GM19328 (cell line): ENCODE data around the gene VDR.

Source experiments
- ATAC-seq: cut with Tn5 transposase; IDR thresholded peaks from one replicate; pipeline ENCODE4 v1.9.1; 2021; ENCODE audit warnings: mild to moderate bottlenecking, moderate library complexity; ENCODE audit not compliant: unreplicated experiment

The VDR gene

DNA sequence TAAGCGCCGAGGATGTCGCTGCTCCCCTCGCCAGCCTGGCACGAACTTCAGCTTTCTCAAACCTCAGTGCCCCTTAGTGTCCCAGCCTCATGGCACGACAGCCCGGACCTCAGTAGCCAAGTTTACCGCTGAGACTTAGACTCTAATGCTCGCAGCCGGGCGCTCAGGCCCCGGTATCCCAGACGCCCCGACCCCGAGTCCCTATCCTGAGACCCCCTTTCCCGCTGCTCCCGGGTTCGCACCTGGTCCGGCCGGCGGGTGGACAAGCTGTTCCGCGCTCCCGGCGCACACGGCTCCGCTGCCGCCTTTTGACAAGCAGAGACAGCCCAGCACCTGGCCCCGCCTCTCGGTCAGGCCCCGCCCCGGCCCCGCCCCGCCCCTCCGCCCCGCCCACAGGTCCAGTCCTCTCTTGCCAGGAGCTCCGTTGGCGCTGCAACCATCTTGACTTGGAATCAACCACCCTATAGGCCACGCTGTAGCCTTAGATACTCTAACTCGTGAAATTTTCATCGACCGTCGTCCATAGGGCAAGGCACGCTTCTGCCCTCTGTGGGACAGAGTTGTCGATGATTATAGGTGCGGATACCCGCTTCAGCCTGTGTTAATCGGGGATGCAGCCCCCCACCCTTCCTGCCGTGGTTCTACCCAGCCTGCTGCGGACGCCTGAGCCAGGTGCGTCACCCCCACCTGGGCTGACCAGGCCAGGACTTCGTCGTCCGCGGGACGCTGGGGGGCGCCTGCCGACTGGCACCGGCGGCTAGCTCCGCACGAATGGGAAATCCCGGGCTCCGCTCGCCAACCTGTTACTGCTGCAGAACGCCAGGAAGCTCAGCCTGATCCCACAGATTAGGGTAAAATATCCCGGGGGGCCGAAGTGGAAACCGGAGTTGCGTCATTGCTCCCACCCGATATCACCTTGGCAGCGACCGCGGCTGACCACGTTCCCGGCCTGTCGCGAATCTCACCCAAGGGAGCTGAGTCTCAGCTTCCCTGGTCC is at the start of gene VDR:
TSS of gene VDR (minus strand) at position 282 of the 997 bp plus-strand sequence. CDS start 25,881 bp downstream, outside the sequence.
- ATAC-seq: peak; percentile 48

DNA sequence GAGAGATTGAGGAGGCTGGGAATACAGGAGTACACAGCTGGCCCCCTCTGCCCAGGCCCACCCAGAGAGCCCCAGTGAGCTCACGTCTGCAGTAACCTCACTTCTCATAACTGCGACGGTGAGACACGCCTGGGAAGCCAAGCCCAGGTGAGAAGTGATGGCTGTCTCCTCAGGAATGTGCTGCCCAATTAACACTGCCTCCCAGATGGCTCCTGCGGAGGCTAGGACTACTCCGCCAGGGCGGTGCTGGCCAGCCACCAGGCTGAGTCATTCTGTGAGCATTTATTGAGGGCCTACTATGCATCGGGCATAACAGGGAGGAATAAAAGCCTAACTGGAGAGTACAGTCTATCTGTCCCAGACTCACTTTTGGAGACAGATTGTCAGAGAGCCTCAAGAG is 49.3 kb upstream of the VDR start:
- no peak for ATAC-seq

DNA sequence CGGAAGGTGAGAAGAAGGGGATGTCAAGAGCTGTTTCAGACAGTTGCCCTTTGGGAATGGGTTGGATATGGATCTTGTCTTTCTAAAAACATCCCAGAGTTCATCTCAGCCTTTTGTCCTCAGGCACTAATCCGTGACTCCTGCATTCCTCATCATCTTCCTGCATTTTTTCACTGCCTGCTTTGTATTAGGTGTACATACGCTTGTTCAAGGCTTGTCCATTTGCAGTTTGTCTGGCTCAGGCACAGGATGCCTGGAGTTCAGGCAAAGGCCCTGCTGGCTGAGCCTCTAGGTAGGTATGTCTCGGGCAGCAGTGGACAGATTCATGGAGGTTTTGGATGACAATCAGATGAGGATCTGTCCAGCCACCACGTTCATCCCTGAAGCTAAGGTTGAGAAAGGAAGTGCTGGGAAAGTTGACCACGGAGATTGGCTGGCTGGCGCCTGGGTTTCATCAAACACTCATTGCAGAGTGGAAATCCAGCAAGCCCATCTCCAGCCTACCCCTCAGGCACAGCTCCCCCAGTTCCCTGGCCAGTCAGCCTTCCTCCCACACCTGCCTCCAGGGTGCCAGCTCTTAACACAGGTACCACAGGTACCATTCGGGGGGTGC is 46.2 kb upstream of the VDR start:
- no peak for ATAC-seq

DNA sequence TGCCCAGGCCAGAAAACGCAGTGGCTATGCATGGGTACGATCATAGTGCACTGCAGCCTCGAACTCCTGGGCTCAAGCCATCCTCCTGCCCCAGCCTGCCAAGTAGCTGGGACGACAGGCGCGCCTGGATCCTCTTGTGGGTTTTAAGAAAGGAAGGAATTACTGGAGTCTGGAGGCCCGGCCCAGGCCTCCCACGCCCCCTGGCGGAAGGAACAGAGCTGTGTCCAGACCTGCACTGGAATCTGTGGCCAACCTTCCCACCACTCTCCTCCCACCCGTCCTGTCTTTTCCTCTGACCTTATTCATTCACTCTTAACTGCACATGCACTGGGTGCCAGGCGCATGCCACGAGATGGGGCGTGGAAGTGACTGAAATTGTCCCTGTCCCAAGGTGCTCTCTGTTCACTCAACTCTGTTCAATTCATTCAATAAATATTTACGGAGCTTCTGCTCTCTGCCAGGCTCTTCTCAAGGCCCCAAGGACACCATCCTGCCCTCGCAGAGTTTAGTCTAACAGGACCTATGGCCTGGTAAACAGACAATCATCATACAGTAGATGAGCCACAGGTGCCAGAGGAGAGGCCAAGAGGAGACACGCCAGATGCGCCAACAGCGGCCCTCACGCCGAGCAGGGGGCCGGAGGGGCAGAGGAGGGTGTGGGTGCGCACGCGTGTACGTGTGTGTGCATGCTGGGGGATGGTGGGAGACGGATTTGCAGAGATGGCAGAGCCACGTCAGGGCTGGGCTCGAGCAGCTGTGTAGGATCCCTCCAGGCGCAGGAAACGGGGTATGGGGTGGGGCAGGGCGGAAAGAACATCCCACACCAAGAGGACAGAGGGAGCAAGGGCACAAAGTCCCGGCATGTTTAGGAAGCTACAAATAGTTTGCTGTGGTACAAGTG is 44.9 kb upstream of the VDR start:
- no peak for ATAC-seq

DNA sequence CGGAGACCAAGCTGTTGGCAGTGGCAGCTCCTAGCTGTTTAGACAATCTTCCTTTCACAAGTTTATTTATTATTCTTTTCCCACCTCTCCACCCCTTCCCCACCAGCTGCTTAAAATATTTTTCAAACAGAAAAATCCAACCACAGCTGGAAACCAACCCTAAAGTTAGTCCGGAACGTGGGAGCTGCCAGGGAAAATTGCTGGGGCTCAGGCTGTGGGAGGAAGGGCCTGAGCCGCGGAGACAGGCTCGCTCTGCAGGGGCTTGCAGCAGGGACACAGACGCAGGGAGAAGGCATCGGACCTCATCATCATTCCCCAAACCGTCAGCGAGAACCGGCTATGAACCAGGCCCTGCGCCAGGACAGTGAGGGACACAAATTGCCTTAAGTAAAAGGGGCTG is 42.5 kb upstream of the VDR start:
- no peak for ATAC-seq

GRCh38 chr12:47946413-47947323 is 41.9 kb upstream of the VDR start:
- ATAC-seq: no peak

- ATAC-seq: no peak
Observed at GRCh38 chr12:47945341-47945728, 40.5 kb upstream of the VDR start.

DNA sequence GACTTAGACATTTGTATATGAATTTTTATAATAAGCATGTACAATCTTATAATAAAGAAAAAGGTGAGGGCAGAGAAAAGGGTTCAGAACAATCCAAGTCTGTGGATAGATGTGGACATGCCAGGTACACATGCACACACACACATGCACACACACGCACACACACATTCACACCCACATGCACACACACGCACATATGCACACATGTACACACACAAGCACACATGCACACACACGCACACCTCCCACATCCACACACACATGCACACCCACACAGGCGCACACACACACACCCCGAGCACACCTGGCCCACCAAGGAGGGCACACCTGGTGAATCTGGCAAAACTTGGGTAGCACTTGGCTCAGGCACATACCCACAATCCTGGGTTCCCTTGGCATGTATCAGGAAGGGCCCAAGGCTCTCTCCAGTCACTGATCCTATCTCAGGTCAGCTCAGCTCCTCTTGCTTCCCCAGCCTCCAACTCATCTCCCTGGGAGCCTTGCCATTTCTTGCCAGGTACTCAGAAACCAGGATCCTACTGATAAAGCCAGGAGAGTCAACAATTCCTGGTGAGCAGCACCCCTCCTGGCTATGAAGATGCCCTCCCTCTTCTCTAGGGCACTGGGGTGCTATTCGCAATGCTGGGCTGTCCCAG is 40.0 kb upstream of the VDR start:
- no peak for ATAC-seq

DNA sequence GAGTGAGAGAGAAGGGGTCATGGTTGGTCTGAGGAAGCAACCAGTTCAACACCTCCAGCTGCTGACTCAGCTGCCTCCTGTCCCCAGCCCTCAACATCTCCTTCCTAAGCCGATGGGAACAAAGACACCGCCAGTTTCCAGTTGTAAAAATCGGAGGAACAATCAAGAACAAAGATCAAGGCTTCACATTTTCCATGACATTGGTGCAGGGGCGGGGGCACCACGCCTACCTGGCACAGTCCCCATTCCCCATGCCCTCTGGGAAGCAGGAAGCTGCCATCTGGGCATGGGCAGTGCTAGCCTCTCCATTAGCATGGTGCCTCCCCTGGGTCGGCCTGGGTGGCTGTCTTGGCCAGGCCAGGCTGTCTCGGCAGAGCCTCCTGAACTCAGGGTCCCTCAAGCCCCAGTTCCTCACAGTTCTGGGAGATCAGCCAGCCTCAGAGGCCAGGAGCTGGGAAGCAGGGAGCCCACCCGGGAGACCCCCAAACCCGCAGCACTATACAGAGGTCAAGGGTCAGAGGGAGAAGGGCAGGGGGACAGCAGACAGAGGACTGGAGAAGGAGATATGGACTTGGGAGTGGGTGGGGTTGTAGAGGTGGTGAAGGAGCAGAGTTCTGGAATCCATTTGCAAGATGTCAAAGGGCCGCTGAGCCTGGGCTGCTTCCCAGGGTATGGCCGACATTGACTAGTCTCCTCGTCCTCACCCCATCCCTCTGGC is 39.0 kb upstream of the VDR start:
- no peak for ATAC-seq

- no peak for ATAC-seq
Observed at GRCh38 chr12:47942614-47943225, 37.9 kb upstream of the VDR start.

DNA sequence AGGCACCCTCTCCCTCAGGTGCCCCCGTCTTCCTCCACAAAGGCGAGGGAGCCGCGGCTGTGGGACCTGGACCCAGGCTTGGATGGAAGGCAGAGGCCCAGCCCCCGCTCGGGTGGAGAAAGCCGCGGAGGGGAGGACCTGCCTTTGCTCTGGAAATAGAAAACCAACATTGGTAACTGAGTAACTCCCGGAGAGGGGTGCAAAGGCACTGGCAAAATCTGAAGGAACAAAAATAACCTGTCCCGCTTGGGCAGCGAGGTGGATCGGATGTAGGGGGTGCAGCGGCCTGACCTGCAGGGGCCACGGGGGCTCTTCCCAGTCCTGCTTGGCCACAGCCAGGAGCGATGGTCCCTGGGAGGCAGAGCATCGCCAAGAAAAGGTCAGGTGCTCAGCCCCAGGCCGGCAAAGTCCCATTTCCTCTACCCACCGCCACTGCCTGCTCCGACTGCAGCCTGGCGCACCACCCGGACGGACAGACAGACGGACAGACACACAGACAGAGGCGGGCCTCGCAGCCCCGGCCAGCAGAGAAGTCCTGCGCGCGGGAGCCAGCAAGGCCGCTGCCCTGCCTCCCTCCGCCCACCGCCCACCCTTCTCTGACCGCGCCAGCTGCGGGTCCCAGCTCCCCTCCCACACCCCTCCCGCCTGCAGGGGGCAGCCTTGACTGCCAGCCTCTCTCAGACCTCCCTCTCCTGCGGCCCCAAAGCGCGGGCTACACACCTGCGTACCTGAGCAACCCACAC is 37.2 kb upstream of the VDR start:
- no peak for ATAC-seq

DNA sequence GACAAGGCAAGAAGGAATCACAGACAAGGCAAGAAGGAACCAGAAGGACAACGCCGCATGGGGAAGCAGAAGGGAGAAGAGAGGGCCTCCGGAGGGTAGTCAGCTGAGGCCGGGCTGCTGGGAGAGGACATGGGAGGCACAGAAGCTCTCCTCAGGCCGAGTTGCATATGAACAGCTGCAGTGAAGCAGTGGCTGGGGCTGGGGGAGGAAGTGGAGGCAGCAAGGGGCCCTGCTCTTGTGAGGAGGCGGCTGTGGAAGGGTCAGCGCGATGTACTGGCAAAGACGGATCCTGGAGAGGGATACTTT is 36.6 kb upstream of the VDR start:
- ATAC-seq: no peak

DNA sequence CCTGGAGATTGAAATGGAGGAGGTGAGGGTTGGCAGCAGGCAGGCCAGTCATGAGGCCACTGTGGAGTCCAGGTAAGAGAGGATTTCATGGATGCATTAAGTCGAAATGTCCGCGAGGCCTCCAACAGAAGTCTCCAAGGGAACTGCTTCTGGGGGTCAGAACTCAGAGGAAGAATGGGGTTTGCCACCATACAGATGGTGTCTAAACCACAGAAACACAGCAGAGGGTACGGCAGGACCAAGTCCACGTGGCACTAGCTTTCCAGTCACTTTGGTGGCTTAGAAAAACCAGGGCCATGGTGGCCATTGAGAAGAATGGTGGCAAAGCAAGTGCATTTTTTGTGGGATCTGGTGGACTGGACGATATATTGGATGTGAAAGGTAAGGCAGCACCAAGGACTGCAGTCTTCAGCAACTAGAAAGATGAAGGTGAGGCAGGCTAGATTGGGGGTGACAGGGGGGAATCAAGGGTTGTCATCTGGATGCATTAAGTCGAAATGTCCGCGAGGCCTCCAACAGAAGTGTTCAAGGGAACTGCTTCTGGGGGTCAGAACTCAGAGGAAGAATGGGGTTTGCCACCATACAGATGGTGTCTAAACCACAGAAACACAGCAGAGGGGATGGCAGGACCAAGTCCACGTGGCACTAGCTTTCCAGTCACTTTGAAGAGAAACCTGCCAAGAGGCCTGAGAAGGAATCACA is 36.1 kb upstream of the VDR start:
- ATAC-seq: no peak

GRCh38 chr12:47939009-47939601 is 34.3 kb upstream of the VDR start:
- ATAC-seq: no peak

DNA sequence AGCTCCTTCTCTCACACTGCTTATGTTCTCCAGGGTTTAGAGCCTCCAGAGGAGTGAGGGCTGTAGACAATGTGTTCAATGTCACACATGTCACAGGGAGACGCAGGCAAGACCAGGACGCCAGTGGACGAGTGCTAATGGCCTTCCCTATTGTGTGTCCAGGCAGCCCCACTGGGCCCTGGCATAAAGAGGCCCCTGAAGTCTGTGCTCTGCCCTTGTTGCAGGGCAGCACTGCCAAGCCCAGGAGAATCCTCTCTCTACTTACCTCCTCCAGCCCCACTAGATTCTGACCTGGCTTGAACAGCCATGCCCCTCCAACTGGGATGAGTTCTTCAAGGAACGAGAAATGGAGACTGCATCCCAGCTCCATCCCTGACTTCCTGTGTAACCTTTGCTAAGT is 33.8 kb upstream of the VDR start:
- ATAC-seq: no peak

GRCh38 chr12:47938093-47938492 is 33.3 kb upstream of the VDR start:
- no peak for ATAC-seq

- no peak for ATAC-seq
Observed at GRCh38 chr12:47935184-47935583, 30.4 kb upstream of the VDR start.
